HepG2 (cell line): ENCODE data around the gene PCA3. TPM values are rescaled to one million over a fixed set of nuclear protein-coding genes. Genes with fewer than 3 reads are reported as not detected.

Source experiments
- ATAC-seq: fragments of 200-7000 bp; cut with Tn5 transposase; 3 replicates; pipeline ENCODE4 v1.9.1; 2020; ENCODE audit warnings: mild to moderate bottlenecking, moderate library complexity
- BruUV-seq: library from RNA; stranded (reverse); fragments of 400-500 nt; replicated peaks from 2 replicates; lab custom pipeline; 2021; lab: Mats Ljungman, UMichigan
- CTCF ChIA-PET: fragments of 300-600 bp; formaldehyde crosslinking; extraction: SDS; loops from one replicate; lab custom pipeline; 2021; ENCODE audit warnings: low total read pairs, inconsistent platforms, low intra/inter-chr PET ratio; lab: Yijun Ruan, JAX
- POLR2A ChIA-PET: fragments of 350-600 bp; sonication (Branson Sonifier 250); formaldehyde crosslinking; loops from one replicate; lab custom pipeline; 2020; ENCODE audit warnings: antibody characterized with exemption, inconsistent platforms; lab: Yijun Ruan, JAX
- DNase-seq: peaks from one replicate; pipeline ENCODE4 v3.0.0-alpha.2; 2015; ENCODE audit warnings: low spot score
- FAIRE-seq: peaks from 3 replicates; lab custom pipeline; 2011; peaks lifted over from hg19 to GRCh38; lab: Jason Lieb, UNC
- H2AFZ ChIP-seq: one replicate; pipeline ENCODE4 v1.6.1; 2011; ENCODE audit warnings: low read length, inconsistent platforms
- H3K27ac ChIP-seq: fragments of 300-600 bp; 3 replicates; pipeline ENCODE4 v1.8.0; 2011; ENCODE audit warnings: mixed run types, mild to moderate bottlenecking, mixed read lengths, low read length, inconsistent platforms; ENCODE audit not compliant: insufficient read depth; ENCODE audit errors: extremely low read length
- H3K27me3 ChIP-seq, 2 experiments: fragments of 200-600 bp in 1 of 2; 2 replicates in 1 of 2; 3 replicates in 1 of 2; pipeline versions ENCODE4 v1.6.0 to v1.8.0; 2011; ENCODE audit warnings: low read length in 2 of 2, mild to moderate bottlenecking in 2 of 2, moderate library complexity in 2 of 2, inconsistent platforms in 1 of 2; ENCODE audit not compliant: insufficient read depth in 2 of 2, control insufficient read depth in 1 of 2
- H3K36me3 ChIP-seq, 2 experiments: fragments of 200-600 bp in 1 of 2; replicated peaks in 1 of 2; 2 replicates in 1 of 2; 3 replicates in 1 of 2; pipeline versions ENCODE4 v1.5.1 to v1.8.0; 2011; ENCODE audit warnings: low read length in 2 of 2, inconsistent platforms in 1 of 2; ENCODE audit not compliant: insufficient read depth in 2 of 2, control insufficient read depth in 1 of 2
- H3K4me1 ChIP-seq: 2 replicates; pipeline ENCODE4 v1.5.1; 2012; ENCODE audit warnings: low read length, inconsistent platforms; ENCODE audit not compliant: insufficient read depth
- H3K4me2 ChIP-seq: 2 replicates; pipeline ENCODE4 v1.6.0; 2011; ENCODE audit warnings: low read depth, low read length, inconsistent platforms
- H3K4me3 ChIP-seq, 3 experiments: fragments of 200-600 bp in 1 of 3; sonication (generic), shearing (Covaris generic) in 1 of 3; replicated peaks in 1 of 3; 2 replicates each; pipeline ENCODE4 v1.5.1; 2011 to 2016; ENCODE audit warnings: low read length in 3 of 3, inconsistent platforms in 2 of 3, low read depth in 2 of 3, mild to moderate bottlenecking in 2 of 3, control low read depth in 1 of 3, mixed read lengths in 1 of 3; ENCODE audit not compliant: insufficient read depth in 1 of 3
- H3K79me2 ChIP-seq: one replicate; pipeline ENCODE4 v1.6.1; 2011; ENCODE audit warnings: low read length, inconsistent platforms; ENCODE audit not compliant: insufficient read depth
- H3K9ac ChIP-seq: 2 replicates; pipeline ENCODE4 v1.6.0; 2011; ENCODE audit warnings: mild to moderate bottlenecking, low read depth, low read length, inconsistent platforms; ENCODE audit not compliant: insufficient read depth
- H3K9me3 ChIP-seq: 2 replicates; pipeline ENCODE4 v1.5.1; 2012; ENCODE audit warnings: mild to moderate bottlenecking, low read length
- H4K20me1 ChIP-seq: 2 replicates; pipeline ENCODE4 v1.6.0; 2011; ENCODE audit warnings: inconsistent platforms, mild to moderate bottlenecking, low read length, moderate library complexity; ENCODE audit not compliant: insufficient read depth
- ELK4 ChIP-seq: sonication (generic); formaldehyde crosslinking; IDR thresholded peaks from 2 replicates; pipeline ENCODE4 v1.9.0; 2021; ENCODE audit warnings: missing genetic modification reagents, borderline replicate concordance
- HNRNPH1 ChIP-seq: fragments of 200-400 bp; formaldehyde crosslinking; optimal IDR thresholded peaks from 2 replicates; pipeline ENCODE3; 2017; ENCODE audit warnings: mild to moderate bottlenecking, low read depth, low read length
- HNRNPUL1 ChIP-seq: fragments of 200-400 bp; formaldehyde crosslinking; IDR thresholded peaks from 2 replicates; pipeline ENCODE4 v1.6.1; 2017; ENCODE audit warnings: low read depth, mild to moderate bottlenecking, low read length, moderate library complexity
- KDM6A ChIP-seq: IDR thresholded peaks from 2 replicates; pipeline ENCODE4 v1.6.1; 2016; ENCODE audit warnings: low read depth
- MZF1 ChIP-seq: sonication (generic); formaldehyde crosslinking; IDR thresholded peaks from 2 replicates; pipeline ENCODE4 v1.8.1; 2023; ENCODE audit warnings: mild to moderate bottlenecking, missing genetic modification reagents, borderline replicate concordance
- ONECUT2 ChIP-seq: sonication (generic); formaldehyde crosslinking; IDR thresholded peaks from 2 replicates; pipeline ENCODE4 v1.4.0; 2020; ENCODE audit warnings: missing genetic modification reagents
- RNF219 ChIP-seq: sonication (generic); formaldehyde crosslinking; IDR thresholded peaks from 2 replicates; pipeline ENCODE4 v1.5.0; 2020; ENCODE audit warnings: mild to moderate bottlenecking, missing genetic modification reagents
- SKI ChIP-seq: fragments of 450-650 bp; IDR thresholded peaks from one replicate; pipeline ENCODE4 v1.6.1; 2018; ENCODE audit warnings: mild to moderate bottlenecking; ENCODE audit not compliant: partially characterized antibody
- THAP8 ChIP-seq: sonication (generic); formaldehyde crosslinking; IDR thresholded peaks from 2 replicates; pipeline ENCODE4 v1.5.1; 2020; ENCODE audit warnings: missing genetic modification reagents, mild to moderate bottlenecking, borderline replicate concordance
- ZFYVE20 ChIP-seq: sonication (generic); formaldehyde crosslinking; IDR thresholded peaks from 2 replicates; pipeline ENCODE4 v1.8.0; 2023; ENCODE audit warnings: low read depth, mild to moderate bottlenecking, moderate library complexity, missing genetic modification reagents, borderline replicate concordance
- ZNF367 ChIP-seq: sonication (generic); formaldehyde crosslinking; IDR thresholded peaks from 2 replicates; pipeline ENCODE4 v1.4.0; 2020; ENCODE audit warnings: missing genetic modification reagents, borderline replicate concordance
- ZNF564 ChIP-seq: sonication (generic); formaldehyde crosslinking; IDR thresholded peaks from 2 replicates; pipeline ENCODE4 v1.8.1; 2023; ENCODE audit warnings: mild to moderate bottlenecking, missing genetic modification reagents
- ZNF724P ChIP-seq: sonication (generic); formaldehyde crosslinking; IDR thresholded peaks from 2 replicates; pipeline ENCODE4 v1.8.0; 2022; ENCODE audit warnings: missing genetic modification reagents, borderline replicate concordance
- ZNF761 ChIP-seq: sonication (generic); formaldehyde crosslinking; conservative IDR thresholded peaks from 2 replicates; pipeline ENCODE4 v1.4.0; 2020; ENCODE audit warnings: mild to moderate bottlenecking, missing genetic modification reagents
- WGBS: methylation state at CpG from one replicate; pipeline ENCODE4 v1.1.6; 2017; ENCODE audit warnings: low lambda C conversion rate; 5-methylcytosine and 5-hydroxymethylcytosine counted together
- in situ Hi-C: cut with HindIII; loops from 2 replicates; pipeline ENCODE4 v1.10.0; 2017; ENCODE audit warnings: low pct_unique_long_range_greater_than_20kb; ENCODE audit not compliant: extremely low pct_ligation_motif_present
- intact Hi-C: fragments of 100-400 bp; cut with micrococcal nuclease; formaldehyde crosslinking; loops from one replicate; pipeline ENCODE4 v1.10.0; 2022; ENCODE audit not compliant: unreplicated experiment
- polyA plus RNA-seq, 8 experiments: library from polyadenylated mRNA; depleted of rRNA in 3 of 8; stranded (reverse) in 7 of 8; unstranded in 1 of 8; fragments of >200 nt; fragmentation: Illumina TruSeq in 4 of 8; extraction: Trizol in 4 of 8; gene quantifications; 2 replicates each; pipeline versions ENCODE4 v1.2.1 to v1.2.3, GENCODE V29; 2011 to 2016; ENCODE audit warnings: low read depth in 4 of 8, missing spikeins in 1 of 8, mixed read lengths in 1 of 8; ENCODE audit not compliant: insufficient read depth in 1 of 8
- total RNA-seq, 5 experiments: library from RNA; depleted of rRNA; stranded (reverse); fragments of >200 nt; fragmentation: Illumina TruSeq; extraction: Trizol; gene quantifications; 2 replicates each; pipeline ENCODE4 v1.2.3, GENCODE V29; 2016; ENCODE audit warnings: low read depth in 1 of 5

PCA3 gene
- total and polyA plus RNA-seq, 2 of the 13 experiments (the other 11 are each of a cell fraction or from before 2014, with no cell fraction given), result not detected

- Histone ChIP-seq H3K4me3 (no peak overlapping the region), H3K4me2 (no peak overlapping the region), H4K20me1 (no peaks in the 10 kb centered on the region), H3K36me3 (no peaks in the 10 kb centered on the region), H2AFZ (no peak overlapping the region), H3K9me3 (no peaks in the 10 kb centered on the region), H3K27me3 (0 out of 5 replicates have a peak, but pooled peaks cover 0 to 7% of the 10 kb centered on the region in 2 experiments), H3K79me2 (no peaks in the 10 kb centered on the region), H3K9ac (no peak overlapping the region), H3K27ac (no peak overlapping the region), H3K4me1 (no peaks in the 10 kb centered on the region)
- POLR2A ChIA-PET, result no interaction called here
- CTCF ChIA-PET, result no interaction called here
- no TSS peak for BruUV-seq
- FAIRE-seq (no peak), ATAC-seq (no peak), DNase-seq (no peak)
- in situ Hi-C loops (no loop called here), intact Hi-C loops (no loop called here)
- no peak for TF ChIP-seq THAP8 (CRISPR knock-in tag)
- WGBS, result 8% methylated on average over 5 of the region's 5 CpGs
Observed at GRCh38 chr9:76717176-76717575, 47.1 kb upstream of the PCA3 start.

GRCh38 chr9:76717613-76718012 lies 46.6 kb upstream of the PCA3 start:
- Histone ChIP-seq H3K4me1 (no peaks in the 10 kb centered on the region), H3K79me2 (no peaks in the 10 kb centered on the region), H3K27ac (no peak overlapping the region), H3K27me3 (0 out of 5 replicates have a peak, but pooled peaks cover 0 to 6% of the 10 kb centered on the region in 2 experiments), H3K9me3 (no peaks in the 10 kb centered on the region), H3K9ac (no peak overlapping the region), H3K4me3 (no peak overlapping the region), H4K20me1 (no peaks in the 10 kb centered on the region), H3K36me3 (no peaks in the 10 kb centered on the region), H3K4me2 (no peak overlapping the region), H2AFZ (no peak overlapping the region)
- POLR2A ChIA-PET, result no interaction called here
- BruUV-seq, result no TSS peak
- FAIRE-seq (no peak), ATAC-seq (no peak), DNase-seq (no peak)
- WGBS, result under 1% methylated on average over 5 of the region's 5 CpGs
- CTCF ChIA-PET, result no interaction called here
- in situ Hi-C loops (no loop called here), intact Hi-C loops (no loop called here)
- TF ChIP-seq SKI (no peak), ZNF367 (CRISPR knock-in tag) (no peak), KDM6A (no peak), ZFYVE20 (CRISPR knock-in tag) (no peak), HNRNPUL1 (no peak), ELK4 (CRISPR knock-in tag) (no peak), RNF219 (CRISPR knock-in tag) (no peak), ZNF724P (CRISPR knock-in tag) (no peak), ZNF761 (CRISPR knock-in tag) (no peak), HNRNPH1 (no peak), MZF1 (CRISPR knock-in tag) (no peak), ZNF564 (CRISPR knock-in tag) (no peak), ONECUT2 (CRISPR knock-in tag) (no peak)
